GM12892 (cell line): Measurements from ENCODE around the gene COL15A1.

ENCODE experiments used
- POLR2A ChIP-seq: IDR thresholded peaks from 2 replicates; pipeline ENCODE4 v1.6.1; 2011; ENCODE audit warnings: low read depth, low read length, control low read depth
- POLR2AphosphoS5 ChIP-seq: IDR thresholded peaks from 2 replicates; pipeline ENCODE4 v1.6.1; 2011; ENCODE audit warnings: low read depth, low read length, control low read depth
- TAF1 ChIP-seq: IDR thresholded peaks from 2 replicates; pipeline ENCODE4 v1.6.1; 2011; ENCODE audit warnings: low read depth, mild to moderate bottlenecking, control low read depth, low read length, borderline replicate concordance

- no peak for TF ChIP-seq POLR2A
- TF ChIP-seq POLR2AphosphoS5: no peak
- no peak for TF ChIP-seq TAF1
Observed at GRCh38 chr9:99026956-99027298, 83.2 kb downstream of the COL15A1 start.
